Heart left ventricle (tissue), 16 donors: ENCODE measurements around the gene C18orf54. TPM values are rescaled to one million over a fixed set of nuclear protein-coding genes. Genes with fewer than 3 reads are reported as not detected.
"Not testable (repeated sequence)": the region's sequence is repeated elsewhere in the genome, so short reads cannot be mapped to it uniquely, and the experiment has no call there.

ENCODE experiments used
- ATAC-seq, 4 donors: fragments of 200-7000 bp; cut with Tn5 transposase; one replicate each; pipeline ENCODE4 v1.9.1; 2020 to 2022; ENCODE audit warnings: moderate library complexity in 4 of 4, mild to moderate bottlenecking in 3 of 4, moderate number of reproducible peaks in 1 of 4
- DNase-seq, 5 donors: peaks; one replicate each; pipeline ENCODE4 v3.0.0-alpha.2; 2020
- H3K27ac ChIP-seq, 12 donors: fragments of 200-600 bp; sonication (generic) in 4 of 12; one replicate each; pipeline versions ENCODE4 v1.5.0 to v1.8.0; 2016 to 2022; ENCODE audit warnings: mild to moderate bottlenecking in 2 of 12
- H3K27me3 ChIP-seq, 9 donors: fragments of 200-600 bp; sonication (generic) in 2 of 9; one replicate each; pipeline versions ENCODE4 v1.5.1 to v1.8.0; 2016 to 2022; ENCODE audit warnings: mild to moderate bottlenecking in 3 of 9
- H3K36me3 ChIP-seq, 9 donors: fragments of 200-600 bp; sonication (generic) in 2 of 9; one replicate each; pipeline versions ENCODE4 v1.5.0 to v1.8.0; 2018 to 2022; ENCODE audit warnings: mild to moderate bottlenecking in 2 of 9
- H3K4me1 ChIP-seq, 12 donors: fragments of 200-600 bp; sonication (generic) in 4 of 12; one replicate each; pipeline versions ENCODE4 v1.5.0 to v1.8.0; 2016 to 2022; ENCODE audit warnings: mild to moderate bottlenecking in 3 of 12
- H3K4me3 ChIP-seq, 12 donors: fragments of 200-600 bp; sonication (generic) in 4 of 12; one replicate each; pipeline versions ENCODE4 v1.5.0 to v1.8.0; 2017 to 2022; ENCODE audit warnings: mild to moderate bottlenecking in 9 of 12, moderate library complexity in 4 of 12
- H3K9me3 ChIP-seq, 12 donors: fragments of 200-600 bp; sonication (generic) in 4 of 12; one replicate each; pipeline versions ENCODE4 v1.5.0 to v1.8.0; 2016 to 2022; ENCODE audit warnings: mild to moderate bottlenecking in 1 of 12
- POLR2A ChIP-seq, 2 donors: fragments of 450-650 bp; IDR thresholded peaks; one replicate each; pipeline ENCODE4 v1.6.1; 2017; ENCODE audit warnings: antibody characterized with exemption in 2 of 2, mild to moderate bottlenecking in 2 of 2, moderate library complexity in 2 of 2
- WGBS, 4 donors: extraction: QIAGEN DNeasy Blood & Tissue Kit in 2 of 4; methylation state at CpG; one replicate each; pipeline versions ENCODE4 v1.1.5 to v1.1.7; 2013 to 2018; 5-methylcytosine and 5-hydroxymethylcytosine counted together
- intact Hi-C, 10 donors: fragments of 100-400 bp; cut with DNase I; formaldehyde crosslinking; loops; one replicate each; pipeline versions ENCODE4 v1.11.1 to v1.14.2; 2022
- polyA plus RNA-seq, 2 donors: library from polyadenylated mRNA; stranded (reverse); fragments of 200-250 nt; gene quantifications; one replicate each; pipeline ENCODE4 v1.2.3, GENCODE V29; 2013
- total RNA-seq, 9 donors: library from RNA; depleted of rRNA in 2 of 9; stranded (reverse); fragments of >200 nt in 2 of 9; fragmentation: NEBNext Ultra II Directional in 3 of 9; extraction: Animal tissue kit (Norgen Biotek cat#: 25700) in 3 of 9; gene quantifications; one replicate each; pipeline versions ENCODE4 v1.1.0 to v1.2.4, GENCODE V29; 2016 to 2023
- TF ChIP-seq, protein P1 (sequence below), 12 donors: fragments of 200-600 bp; sonication (generic) in 4 of 12; IDR thresholded peaks; one replicate each; pipeline versions ENCODE4 v1.5.0 to v1.8.0; 2018 to 2022; ENCODE audit warnings: antibody characterized with exemption in 12 of 12, mild to moderate bottlenecking in 5 of 12
- donor health status: ischemic (EF 13 %, LVEDD 7.1; RV severe dilation, severe dysfunction).
- donor health status: healthy with polysubstance abuse.
- donor health status: DM: no; HTN: yes; CAD: no.
- donor health status: DM: no; HTN: no; CAD: no.
- donor health status: ischemic (EF 25% LVEDD 6.9; RV normal size, moderate dysfunction).
- donor health status: ischemic (EF 25% LVEDD 5.7; RV mildly dilated, moderate dysfunction).
- donor health status: healthy.
- donor health status: DM: yes; HTN: yes; CAD: no.
- donor health status: ischemic (EF 35%, LVEDD 5.7; RV mildly dilated, moderate dysfunction).
- donor health status: nonischemic (EF 11% LVEDD 7.7; RV severe dilation, severe dysfunction).
- donor health status: DM: yes; HTN: yes; CAD: no.
- donor health status: PGD.
- donor health status: ischemic (EF 29% LVEDD 5.4; RV normal size, mild dysfunction).
- donor health status: nonischemic (EF 23%, LVEDD 6.1; RV moderate dilation, normal function).

Gene C18orf54
- total and polyA plus RNA-seq, 11 donors = 0.46 to 2.4 (median 1.0) TPM

DNA sequence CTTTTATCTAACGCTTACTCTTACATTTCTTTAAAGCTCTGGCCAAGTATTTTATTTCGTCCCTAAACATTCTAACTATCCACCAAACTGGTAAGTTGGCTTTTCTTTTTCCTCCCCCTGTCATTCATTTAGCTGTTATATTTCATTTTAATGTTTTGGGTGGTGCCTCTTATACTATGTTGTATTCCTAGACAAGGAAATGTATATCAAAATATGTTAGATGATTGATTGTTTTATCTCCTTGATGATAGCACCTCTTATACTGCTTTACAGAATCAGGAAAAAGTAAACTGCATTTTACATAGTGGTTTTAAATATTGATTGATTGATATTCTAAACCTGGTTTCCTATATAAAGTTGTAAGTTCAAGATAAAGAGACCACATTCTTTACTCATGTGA lies 23.9 kb downstream of the C18orf54 start:
- Histone ChIP-seq H3K4me1 (no peaks in the 10 kb centered on the region), H3K36me3 (peaks cover 0 to 10% (median 5%) of the 10 kb centered on the region in 9 donors), H3K9me3 (no peaks in the 10 kb centered on the region), H3K27ac (no peak overlapping the region), H3K27me3 (peaks cover 0 to 5% (median 0%) of the 10 kb centered on the region in 9 donors), H3K4me3 (no peak overlapping the region)
- WGBS, 4 donors = 70 to 99% (median 97%) methylated on average over 2 of the region's 2 CpGs
- no peak for ATAC-seq
- intact Hi-C loops = no loop called here
- no peak for DNase-seq
- TF ChIP-seq, protein P1, sequence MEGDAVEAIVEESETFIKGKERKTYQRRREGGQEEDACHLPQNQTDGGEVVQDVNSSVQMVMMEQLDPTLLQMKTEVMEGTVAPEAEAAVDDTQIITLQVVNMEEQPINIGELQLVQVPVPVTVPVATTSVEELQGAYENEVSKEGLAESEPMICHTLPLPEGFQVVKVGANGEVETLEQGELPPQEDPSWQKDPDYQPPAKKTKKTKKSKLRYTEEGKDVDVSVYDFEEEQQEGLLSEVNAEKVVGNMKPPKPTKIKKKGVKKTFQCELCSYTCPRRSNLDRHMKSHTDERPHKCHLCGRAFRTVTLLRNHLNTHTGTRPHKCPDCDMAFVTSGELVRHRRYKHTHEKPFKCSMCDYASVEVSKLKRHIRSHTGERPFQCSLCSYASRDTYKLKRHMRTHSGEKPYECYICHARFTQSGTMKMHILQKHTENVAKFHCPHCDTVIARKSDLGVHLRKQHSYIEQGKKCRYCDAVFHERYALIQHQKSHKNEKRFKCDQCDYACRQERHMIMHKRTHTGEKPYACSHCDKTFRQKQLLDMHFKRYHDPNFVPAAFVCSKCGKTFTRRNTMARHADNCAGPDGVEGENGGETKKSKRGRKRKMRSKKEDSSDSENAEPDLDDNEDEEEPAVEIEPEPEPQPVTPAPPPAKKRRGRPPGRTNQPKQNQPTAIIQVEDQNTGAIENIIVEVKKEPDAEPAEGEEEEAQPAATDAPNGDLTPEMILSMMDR (IDR thresholded peaks at IDR 0.05) = no peak
- TF ChIP-seq POLR2A (IDR thresholded peaks at IDR 0.05) = no peak

DNA sequence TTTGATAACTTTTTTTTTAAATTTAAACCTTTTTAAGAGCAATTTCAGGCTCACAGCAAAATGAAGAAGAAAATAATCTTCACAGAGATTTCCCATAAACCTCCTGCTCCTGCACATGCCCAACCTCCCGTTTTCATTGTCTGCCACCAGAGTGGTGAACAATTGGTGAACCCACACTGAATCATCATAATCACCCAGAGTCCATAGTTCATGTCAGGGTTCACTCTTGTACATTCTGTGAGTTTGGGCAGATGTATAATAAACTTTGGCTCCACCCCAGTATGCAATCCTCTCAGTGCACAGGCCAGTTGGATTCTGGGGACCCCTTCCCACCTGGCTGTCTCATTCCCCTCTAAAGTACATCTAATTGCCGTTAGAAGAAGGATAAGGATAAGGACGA lies 24.4 kb downstream of the C18orf54 start:
- ATAC-seq = no peak
- no peak overlapping the region for H3K27ac ChIP-seq
- no peaks in the 10 kb centered on the region for H3K9me3 ChIP-seq
- peaks cover 0 to 5% (median 0%) of the 10 kb centered on the region in 9 donors for H3K27me3 ChIP-seq
- no peak overlapping the region for H3K4me3 ChIP-seq
- H3K4me1 ChIP-seq = no peaks in the 10 kb centered on the region
- whole genome bisulfite sequencing, 4 donors = 84 to 88% (median 87%) methylated on average over 3 of the region's 3 CpGs
- H3K36me3 ChIP-seq = peaks cover 0 to 10% (median 5%) of the 10 kb centered on the region in 9 donors
- no peak for DNase-seq
- intact Hi-C loops = no loop called here
- TF ChIP-seq POLR2A (IDR thresholded peaks at IDR 0.05) = no peak
- TF ChIP-seq, protein P1 (IDR thresholded peaks at IDR 0.05) = no peak

GRCh38 chr18:54382733-54383252 lies 25.1 kb downstream of the C18orf54 start:
- DNase-seq = no peak
- 86 to 89% (median 88%) methylated on average over 8 of the region's 8 CpGs for WGBS, 4 donors
- Histone ChIP-seq H3K27me3 (peaks cover 0 to 5% (median 0%) of the 10 kb centered on the region in 9 donors), H3K4me3 (no peak overlapping the region), H3K27ac (no peak overlapping the region), H3K9me3 (no peaks in the 10 kb centered on the region), H3K4me1 (no peaks in the 10 kb centered on the region), H3K36me3 (peaks cover 0 to 10% (median 5%) of the 10 kb centered on the region in 9 donors)
- TF ChIP-seq POLR2A (IDR thresholded peaks at IDR 0.05) = no peak
- TF ChIP-seq, protein P1 (IDR thresholded peaks at IDR 0.05) = no peak
- ATAC-seq = no peak
- intact Hi-C loops = no loop called here

DNA sequence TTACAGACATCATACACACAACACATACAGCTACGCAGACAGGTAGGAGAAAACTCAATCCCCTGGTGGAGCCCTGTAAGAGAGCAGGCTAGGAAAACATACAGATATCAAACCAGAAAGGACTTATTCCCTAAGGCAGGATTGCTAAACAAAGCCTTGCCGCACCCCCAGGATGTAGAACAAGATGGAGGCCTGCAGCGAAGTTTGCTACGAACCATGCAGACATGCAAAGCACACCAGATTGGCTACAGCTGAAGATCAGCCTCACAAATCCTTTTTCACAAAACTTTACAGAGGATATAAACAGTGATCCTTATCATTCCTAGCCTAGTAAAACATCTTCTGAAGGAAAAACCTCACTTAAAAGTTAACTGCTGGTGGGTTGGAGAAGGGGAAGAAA lies 28.3 kb downstream of the C18orf54 start:
- no peak for ATAC-seq
- H3K4me1 ChIP-seq = peaks cover 0 to 10% (median 0%) of the 10 kb centered on the region in 12 donors
- DNase-seq = no peak
- peaks cover 0 to 5% (median 0%) of the 10 kb centered on the region in 9 donors for H3K27me3 ChIP-seq
- intact Hi-C loops = no loop called here
- WGBS, 4 donors = 51 to 99% (median 79%) methylated on average over 4 of the region's 4 CpGs
- TF ChIP-seq, protein P1 (IDR thresholded peaks at IDR 0.05) = no peak
- TF ChIP-seq POLR2A (IDR thresholded peaks at IDR 0.05) = no peak
- H3K27ac ChIP-seq = no peak overlapping the region
- no peaks in the 10 kb centered on the region for H3K36me3 ChIP-seq
- H3K9me3 ChIP-seq = no peaks in the 10 kb centered on the region
- no peak overlapping the region for H3K4me3 ChIP-seq

DNA sequence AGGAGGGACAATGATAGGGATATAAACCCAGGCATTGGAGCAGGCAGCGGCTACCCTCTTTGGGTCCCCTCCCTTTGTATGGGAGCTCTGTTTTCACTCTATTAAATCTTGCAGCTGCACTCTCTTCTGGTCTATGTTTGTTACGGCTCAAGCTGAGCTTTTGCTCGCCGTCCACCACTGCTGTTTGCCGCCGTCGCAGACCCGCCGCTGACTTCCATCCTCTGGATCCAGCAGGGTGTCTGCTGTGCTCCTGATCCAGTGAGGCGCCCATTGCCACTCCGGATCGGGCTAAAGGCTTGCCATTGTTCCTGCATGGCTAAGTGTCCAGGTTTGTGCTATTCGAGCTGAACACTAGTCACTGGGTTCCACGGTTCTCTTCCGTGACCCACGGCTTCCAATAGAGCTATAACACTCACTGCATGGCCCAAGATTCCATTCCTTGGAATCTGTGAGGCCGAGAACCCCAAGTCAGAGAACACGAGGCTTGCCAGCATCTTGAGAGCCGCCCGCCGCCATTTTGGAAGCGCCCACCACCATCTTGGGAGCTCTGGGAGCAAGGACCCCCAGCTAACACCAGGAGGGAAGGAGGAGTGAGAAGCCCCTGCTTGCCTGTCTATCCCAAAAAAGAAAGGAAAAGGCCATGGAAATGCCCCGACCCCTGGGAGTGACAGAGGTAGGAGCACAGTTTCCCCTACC lies 29.2 kb downstream of the C18orf54 start:
- ATAC-seq, H3K4me1 ChIP-seq, H3K36me3 ChIP-seq, intact Hi-C loops, H3K27ac ChIP-seq, DNase-seq, H3K27me3 ChIP-seq, H3K9me3 ChIP-seq, H3K4me3 ChIP-seq: not testable (repeated sequence)
- 96 to 97% (median 96%) methylated on average over 23 of the region's 23 CpGs for WGBS, 4 donors
